ENCODE data around the gene NAT14. TPM values are rescaled to one million over a fixed set of nuclear protein-coding genes. Genes with fewer than 3 reads are reported as not detected.

Gene NAT14
- total and polyA plus RNA-seq, 8 donors: 5.8 to 32.4 (median 8.1) TPM

GRCh38 chr19:55478364-55478763 lies 6.6 kb upstream of the NAT14 start:
- intact Hi-C loops (cut with DNase I): no loop called here
- peaks cover 0 to 6% (median 0%) of the 10 kb centered on the region in 3 donors for H3K36me3 ChIP-seq

GRCh38 chr19:55479045-55479444 lies 5.9 kb upstream of the NAT14 start:
- 78 to 79% methylated on average over 17 of the region's 17 CpGs for WGBS, 2 donors

More at GRCh38 chr19:55478364-55478763, 6.6 kb upstream of the NAT14 start:
- Histone ChIP-seq H3K4me1 (peaks cover 9 to 19% (median 19%) of the 10 kb centered on the region in 3 donors), H3K27me3 (no peaks in the 10 kb centered on the region), H3K4me3 (no peak overlapping the region), H3K9me3 (no peaks in the 10 kb centered on the region), H3K27ac (peak overlapping the region in 3 of 4 donors; percentile 2 to 55 (median 48))
- DNase-seq: peak in 1 of 6 donors; percentile 64
- WGBS, 2 donors: 86 to 91% methylated on average over 12 of the region's 12 CpGs
- no peak for FAIRE-seq
- no peak for ATAC-seq
- no peak for TF ChIP-seq CTCF (IDR thresholded peaks at IDR 0.05)

GRCh38 chr19:55479451-55480230 lies 5.3 kb upstream of the NAT14 start:
- Histone ChIP-seq H3K36me3 (peaks cover 0 to 6% (median 0%) of the 10 kb centered on the region in 3 donors), H3K4me1 (peaks cover 16 to 26% (median 22%) of the 10 kb centered on the region in 3 donors), H3K27ac (peak overlapping the region; percentile 47 to 55 (median 50)), H3K9me3 (no peaks in the 10 kb centered on the region), H3K27me3 (no peaks in the 10 kb centered on the region), H3K4me3 (no peak overlapping the region)
- FAIRE-seq: no peak
- intact Hi-C loops (cut with DNase I): no loop called here
- WGBS, 2 donors: 25 to 32% methylated on average over 14 to 15 of the region's 15 CpGs
- TF ChIP-seq CTCF (IDR thresholded peaks at IDR 0.05): no peak
- DNase-seq: peak in 5 of 6 donors; percentile 60 to 71 (median 67)
- peak in 3 of 4 donors; percentile 17 to 39 (median 26) for ATAC-seq

More at GRCh38 chr19:55479045-55479444, 5.9 kb upstream of the NAT14 start:
- peaks cover 10 to 20% (median 19%) of the 10 kb centered on the region in 3 donors for H3K4me1 ChIP-seq
- no peak overlapping the region for H3K4me3 ChIP-seq
- peaks cover 0 to 6% (median 0%) of the 10 kb centered on the region in 3 donors for H3K36me3 ChIP-seq
- ATAC-seq (no peak), FAIRE-seq (no peak), DNase-seq (peak in 3 of 6 donors; percentile 41 to 64 (median 54))
- TF ChIP-seq CTCF (IDR thresholded peaks at IDR 0.05): no peak
- H3K27me3 ChIP-seq: no peaks in the 10 kb centered on the region
- intact Hi-C loops (cut with DNase I): no loop called here
- H3K27ac ChIP-seq: peak overlapping the region; percentile 47 to 55 (median 50)
- no peaks in the 10 kb centered on the region for H3K9me3 ChIP-seq

- H3K27me3 ChIP-seq: no peaks in the 10 kb centered on the region
- no peak overlapping the region for H3K27ac ChIP-seq
- no peaks in the 10 kb centered on the region for H3K9me3 ChIP-seq
- FAIRE-seq (no peak), DNase-seq (peak in 3 of 6 donors; percentile 45 to 74 (median 53)), ATAC-seq (no peak)
- TF ChIP-seq CTCF (IDR thresholded peaks at IDR 0.05): no peak
- H3K4me1 ChIP-seq: peaks cover 18 to 26% (median 23%) of the 10 kb centered on the region in 3 donors
- H3K4me3 ChIP-seq: no peak overlapping the region
- 92 to 93% methylated on average over 46 to 52 of the region's 52 CpGs for WGBS, 2 donors
- peaks cover 0 to 6% (median 0%) of the 10 kb centered on the region in 3 donors for H3K36me3 ChIP-seq
- intact Hi-C loops (cut with DNase I): no loop called here
Measured at GRCh38 chr19:55481148-55481793, 3.7 kb upstream of the NAT14 start.
